Measurements from ENCODE around the gene ARHGAP6. TPM values are rescaled to one million over a fixed set of nuclear protein-coding genes. Genes with fewer than 3 reads are reported as not detected.

ARHGAP6 gene
- total and polyA plus RNA-seq, 2 donors (not counting 3 experiments of a cell fraction or from before 2014, with no cell fraction given): 0.69 to 0.83 TPM

DNA sequence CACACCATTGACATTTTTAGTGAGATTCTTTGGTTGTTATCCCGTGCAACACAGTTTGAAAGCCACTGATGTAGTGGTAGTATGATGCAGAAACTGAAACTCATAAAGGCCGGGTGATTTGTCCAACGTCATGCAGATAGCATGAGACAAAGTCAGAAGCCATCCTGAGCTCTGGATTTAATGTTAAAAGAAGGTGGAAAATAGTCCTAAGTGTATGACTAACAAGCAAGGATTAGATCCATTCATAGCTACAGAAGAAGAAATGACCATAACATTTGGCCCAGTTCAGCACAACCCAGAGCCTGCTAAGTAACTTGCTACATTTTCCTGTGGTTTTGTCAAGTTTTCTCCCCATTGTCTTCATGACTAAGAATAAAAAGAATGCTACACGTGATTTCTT lies 230.2 kb downstream of the ARHGAP6 start:
- dilution Hi-C loops (cut with MboI; ENCODE audit: extremely low pct_ligation_motif_present, low sequenced_read_pairs): no loop called here
- TF ChIP-seq POLR2A (IDR thresholded peaks at IDR 0.05; ENCODE audit: low read depth, low read length) (no peak), EZH2 (IDR thresholded peaks at IDR 0.05; ENCODE audit: borderline replicate concordance, low read depth, low read length, severe bottlenecking) (no peak), GATA2 (IDR thresholded peaks at IDR 0.05; ENCODE audit: insufficient read depth, insufficient read length, low read depth, low read length) (no peak), JUN (IDR thresholded peaks at IDR 0.05; ENCODE audit: borderline replicate concordance, insufficient read depth, insufficient read length, low read depth) (no peak), MYC (IDR thresholded peaks at IDR 0.05; ENCODE audit: low read depth, low read length) (no peak), POLR2AphosphoS5 (IDR thresholded peaks at IDR 0.05; ENCODE audit: insufficient read depth, low read depth, low read length) (no peak), FOS (IDR thresholded peaks at IDR 0.05; ENCODE audit: borderline replicate concordance, insufficient read depth, low read length) (no peak)
- TF ChIP-seq, protein P1, sequence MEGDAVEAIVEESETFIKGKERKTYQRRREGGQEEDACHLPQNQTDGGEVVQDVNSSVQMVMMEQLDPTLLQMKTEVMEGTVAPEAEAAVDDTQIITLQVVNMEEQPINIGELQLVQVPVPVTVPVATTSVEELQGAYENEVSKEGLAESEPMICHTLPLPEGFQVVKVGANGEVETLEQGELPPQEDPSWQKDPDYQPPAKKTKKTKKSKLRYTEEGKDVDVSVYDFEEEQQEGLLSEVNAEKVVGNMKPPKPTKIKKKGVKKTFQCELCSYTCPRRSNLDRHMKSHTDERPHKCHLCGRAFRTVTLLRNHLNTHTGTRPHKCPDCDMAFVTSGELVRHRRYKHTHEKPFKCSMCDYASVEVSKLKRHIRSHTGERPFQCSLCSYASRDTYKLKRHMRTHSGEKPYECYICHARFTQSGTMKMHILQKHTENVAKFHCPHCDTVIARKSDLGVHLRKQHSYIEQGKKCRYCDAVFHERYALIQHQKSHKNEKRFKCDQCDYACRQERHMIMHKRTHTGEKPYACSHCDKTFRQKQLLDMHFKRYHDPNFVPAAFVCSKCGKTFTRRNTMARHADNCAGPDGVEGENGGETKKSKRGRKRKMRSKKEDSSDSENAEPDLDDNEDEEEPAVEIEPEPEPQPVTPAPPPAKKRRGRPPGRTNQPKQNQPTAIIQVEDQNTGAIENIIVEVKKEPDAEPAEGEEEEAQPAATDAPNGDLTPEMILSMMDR (IDR thresholded peaks at IDR 0.05; ENCODE audit: extremely low read depth in 1 of 2, insufficient read depth in 1 of 2, low read depth in 1 of 2, low read length in 2 of 2): no peak
- TF ChIP-seq, protein P2, sequence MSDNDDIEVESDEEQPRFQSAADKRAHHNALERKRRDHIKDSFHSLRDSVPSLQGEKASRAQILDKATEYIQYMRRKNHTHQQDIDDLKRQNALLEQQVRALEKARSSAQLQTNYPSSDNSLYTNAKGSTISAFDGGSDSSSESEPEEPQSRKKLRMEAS (IDR thresholded peaks at IDR 0.05; ENCODE audit: insufficient read depth, insufficient read length): no peak
- FAIRE-seq (peak; percentile 15), DNase-seq (ENCODE audit: low read depth, low spot score) (peak; percentile 16)
- ChIA-PET POLR2A (no interaction called here), CTCF (no interaction called here)
- no peak overlapping the region for H3K27ac ChIP-seq (ENCODE audit: insufficient read depth, low read depth, low read length)
- H3K4me2 ChIP-seq (ENCODE audit: insufficient read depth, low read length): no peak overlapping the region
- H3K36me3 ChIP-seq (ENCODE audit: control insufficient read depth in 2 of 2, extremely low read depth in 1 of 2, insufficient read depth in 2 of 2, low read length in 2 of 2): no peaks in the 10 kb centered on the region
- intact Hi-C loops (cut with micrococcal nuclease): no loop called here
- H4K20me1 ChIP-seq (replicated peaks; ENCODE audit: control insufficient read depth, extremely low read depth, insufficient read depth, low read length): no peaks in the 10 kb centered on the region
- BruUV-seq (replicated peaks): no TSS peak
- no peaks in the 10 kb centered on the region for H3K9me3 ChIP-seq (replicated peaks; ENCODE audit: control insufficient read depth, insufficient read depth, low read length)
- no peak overlapping the region for H3K4me3 ChIP-seq (replicated peaks in 1 of 3; ENCODE audit: insufficient read depth in 1 of 3, low read depth in 1 of 3, low read length in 3 of 3)
- H3K27me3 ChIP-seq (ENCODE audit: control insufficient read depth in 2 of 2, insufficient read depth in 2 of 2, low read length in 2 of 2): no peaks in the 10 kb centered on the region
- no peak overlapping the region for H3K9ac ChIP-seq (replicated peaks; ENCODE audit: extremely low read depth, insufficient read depth, low read length)
- H3K9me1 ChIP-seq (replicated peaks; ENCODE audit: control insufficient read depth, extremely low read depth, insufficient read depth, low read length): no peaks in the 10 kb centered on the region
- no peaks in the 10 kb centered on the region for H3K79me2 ChIP-seq (ENCODE audit: control insufficient read depth, insufficient read depth, low read length)
- peaks cover 7% of the 10 kb centered on the region for H3K4me1 ChIP-seq (ENCODE audit: control insufficient read depth, extremely low read depth, insufficient read depth, low read length)
- no peak overlapping the region for H2AFZ ChIP-seq (ENCODE audit: low read depth, low read length)
